GM06990 (cell line): Measurements from ENCODE around the gene SLC13A3.

ENCODE experiments used
- DNase-seq: peaks from one replicate; pipeline ENCODE4 v3.0.0-alpha.2; 2011; ENCODE audit not compliant: insufficient read length; ENCODE audit errors: extremely low read depth
- H3K27me3 ChIP-seq: replicated peaks from 2 replicates; pipeline ENCODE4 v1.6.0; 2011; ENCODE audit warnings: low read length; ENCODE audit not compliant: control insufficient read depth, insufficient read depth
- H3K36me3 ChIP-seq: 2 replicates; pipeline ENCODE4 v1.5.1; 2011; ENCODE audit warnings: low read length; ENCODE audit not compliant: control insufficient read depth, insufficient read depth
- H3K4me3 ChIP-seq: replicated peaks from 2 replicates; pipeline ENCODE4 v1.5.1; 2011; ENCODE audit warnings: low read depth, mild to moderate bottlenecking, control low read depth, low read length
- CTCF ChIP-seq: IDR thresholded peaks from 2 replicates; pipeline ENCODE4 v1.5.1; 2011; ENCODE audit warnings: low read length, control low read depth, mild to moderate bottlenecking, inconsistent platforms; ENCODE audit not compliant: insufficient read depth, poor library complexity, severe bottlenecking

SLC13A3 gene

DNA sequence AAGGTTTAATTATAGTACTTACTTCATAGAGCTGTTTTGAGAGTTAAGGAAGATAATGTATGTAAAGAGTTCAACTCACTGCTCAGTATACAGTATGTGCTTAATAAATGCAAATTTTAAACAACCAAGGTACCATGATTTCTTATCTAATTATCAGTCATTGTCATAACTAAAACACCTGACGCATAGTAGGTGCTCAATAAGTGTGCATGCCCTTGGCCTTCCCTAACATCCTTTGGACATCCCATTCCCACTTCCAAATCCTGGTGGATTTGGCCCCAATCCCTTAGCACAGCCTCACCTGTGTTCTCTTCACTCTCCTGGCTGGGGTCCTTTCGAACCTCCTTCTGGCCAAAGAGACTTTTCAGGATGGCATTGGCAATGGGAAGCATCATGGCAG lies 41.1 kb downstream of the SLC13A3 start:
- TF ChIP-seq CTCF = no peak

DNA sequence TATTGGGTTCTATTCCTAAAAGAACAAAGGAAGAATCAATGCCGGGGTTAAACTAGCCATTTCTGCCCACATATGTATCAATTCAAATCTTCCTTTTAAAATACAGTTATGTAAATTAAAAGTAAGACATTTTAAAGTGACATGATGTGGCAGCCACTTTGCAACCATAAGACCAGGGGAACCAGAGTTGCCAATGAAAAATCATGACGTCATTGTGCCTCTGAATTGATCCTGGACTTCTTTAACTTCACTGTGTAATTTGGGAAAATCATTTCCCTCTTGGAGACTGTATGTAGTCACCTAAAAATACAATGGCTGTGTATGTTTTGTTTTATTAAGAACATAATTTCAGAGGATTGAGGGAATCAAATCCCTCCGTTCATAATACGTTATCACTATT lies 42.2 kb downstream of the SLC13A3 start:
- no peaks in the 10 kb centered on the region for H3K36me3 ChIP-seq
- DNase-seq = no peak
- no peaks in the 10 kb centered on the region; the same call in 1 of the 2 replicates for H3K27me3 ChIP-seq
- H3K4me3 ChIP-seq = no peak overlapping the region
- TF ChIP-seq CTCF = no peak

More for the DNA sequence above, 41.1 kb downstream of the SLC13A3 start:
- H3K4me3 ChIP-seq = no peak overlapping the region
- no peaks in the 10 kb centered on the region for H3K36me3 ChIP-seq
- no peak for DNase-seq
- H3K27me3 ChIP-seq = no peaks in the 10 kb centered on the region; the same call in 1 of the 2 replicates

GRCh38 chr20:46607849-46608497 lies 43.3 kb downstream of the SLC13A3 start:
- no peak for DNase-seq
- Histone ChIP-seq H3K27me3 (no peaks in the 10 kb centered on the region; the same call in 1 of the 2 replicates), H3K36me3 (no peaks in the 10 kb centered on the region), H3K4me3 (no peak overlapping the region)
- TF ChIP-seq CTCF = no peak

DNA sequence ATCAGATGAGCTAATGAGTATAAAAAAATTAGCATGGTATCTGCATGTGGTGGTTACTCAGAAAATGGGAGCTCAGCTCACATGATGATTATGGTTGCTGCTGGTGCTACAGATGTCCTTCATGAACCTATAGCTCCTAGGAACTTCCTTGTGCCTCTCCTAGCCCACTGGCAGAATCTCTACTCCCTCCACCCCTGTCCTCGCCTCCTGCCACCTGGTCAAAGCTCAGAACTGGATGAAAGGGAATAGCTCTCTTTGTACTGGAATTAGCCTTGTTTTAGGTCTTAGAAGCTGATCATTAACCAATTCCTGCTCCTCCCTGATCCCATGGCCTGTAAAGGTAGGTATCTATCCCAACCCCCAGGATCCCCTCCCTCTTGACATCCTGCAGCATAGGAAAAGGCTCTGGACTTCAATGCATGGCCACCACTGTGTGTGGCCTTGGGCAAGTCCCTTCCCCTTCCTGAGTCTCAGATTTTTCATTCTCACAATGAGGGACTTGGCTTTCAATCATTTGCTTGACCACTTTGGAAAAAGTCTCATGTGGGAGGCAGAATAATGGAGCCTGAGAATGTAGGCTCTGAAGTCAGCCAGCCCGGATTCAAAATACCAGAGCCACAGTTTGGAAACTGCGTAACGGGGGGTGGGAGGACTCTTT lies 43.9 kb downstream of the SLC13A3 start:
- no peak for DNase-seq
- no peak for TF ChIP-seq CTCF
- H3K36me3 ChIP-seq = no peaks in the 10 kb centered on the region
- H3K4me3 ChIP-seq = no peak overlapping the region
- no peaks in the 10 kb centered on the region; the same call in 1 of the 2 replicates for H3K27me3 ChIP-seq

- no peak for TF ChIP-seq CTCF
- no peak overlapping the region for H3K4me3 ChIP-seq
- H3K36me3 ChIP-seq = no peaks in the 10 kb centered on the region
- H3K27me3 ChIP-seq = no peaks in the 10 kb centered on the region; the same call in 1 of the 2 replicates
- DNase-seq = no peak
Measured at GRCh38 chr20:46606817-46607190, 44.5 kb downstream of the SLC13A3 start.
